ENCODE measurements around the gene CASKIN1.

Gene CASKIN1

GRCh38 chr16:2199621-2200139 lies 3.3 kb upstream of the CASKIN1 start:
- Histone ChIP-seq H3K9ac (ENCODE audit: low read depth, low read length) (no peak overlapping the region), H3K27me3 (ENCODE audit: control insufficient read depth, insufficient read depth, low read length) (peaks cover 42% of the 10 kb centered on the region), H3K36me3 (ENCODE audit: control insufficient read depth, insufficient read depth, low read length) (no peaks in the 10 kb centered on the region)

GRCh38 chr16:2199095-2199494 lies 2.7 kb upstream of the CASKIN1 start:
- peaks cover 42% of the 10 kb centered on the region for H3K27me3 ChIP-seq (ENCODE audit: control insufficient read depth, insufficient read depth, low read length)

More at GRCh38 chr16:2199621-2200139, 3.3 kb upstream of the CASKIN1 start:
- H3K27ac ChIP-seq (ENCODE audit: low read depth, low read length), result no peak overlapping the region
- H3K4me3 ChIP-seq (ENCODE audit: low read depth, low read length), result no peak overlapping the region
- H3K4me1 ChIP-seq (ENCODE audit: control insufficient read depth, insufficient read depth, low read length), result no peaks in the 10 kb centered on the region
- H3K9me3 ChIP-seq (ENCODE audit: control insufficient read depth, insufficient read depth, low read length), result no peaks in the 10 kb centered on the region

DNA sequence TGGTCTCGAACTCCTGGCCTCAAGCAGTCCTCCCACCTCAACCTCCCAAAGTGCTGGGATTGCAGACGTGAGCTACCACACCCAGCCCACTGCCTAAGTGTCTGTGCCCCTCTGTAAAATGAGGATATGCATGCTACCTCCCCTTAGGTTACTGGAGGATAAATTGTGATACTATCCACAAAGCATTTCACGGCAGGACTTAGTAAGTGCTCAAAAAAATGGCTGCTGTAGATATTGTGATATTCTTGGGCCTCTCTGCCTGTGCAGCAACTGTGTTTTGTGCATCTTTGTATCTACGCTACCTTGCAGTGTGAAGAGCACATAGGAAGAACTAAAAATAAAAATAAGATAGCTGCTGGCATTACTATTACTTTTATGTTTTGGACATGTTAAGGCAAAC lies 1.9 kb upstream of the CASKIN1 start:
- Histone ChIP-seq H3K27ac (ENCODE audit: low read depth, low read length) (no peak overlapping the region), H3K4me3 (ENCODE audit: low read depth, low read length) (no peak overlapping the region), H3K27me3 (ENCODE audit: control insufficient read depth, insufficient read depth, low read length) (peaks cover 42% of the 10 kb centered on the region), H3K9ac (ENCODE audit: low read depth, low read length) (no peak overlapping the region), H3K9me3 (ENCODE audit: control insufficient read depth, insufficient read depth, low read length) (no peaks in the 10 kb centered on the region), H3K36me3 (ENCODE audit: control insufficient read depth, insufficient read depth, low read length) (no peaks in the 10 kb centered on the region), H3K4me1 (ENCODE audit: control insufficient read depth, insufficient read depth, low read length) (no peaks in the 10 kb centered on the region)

More at GRCh38 chr16:2199095-2199494, 2.7 kb upstream of the CASKIN1 start:
- Histone ChIP-seq H3K4me1 (ENCODE audit: control insufficient read depth, insufficient read depth, low read length) (no peaks in the 10 kb centered on the region), H3K36me3 (ENCODE audit: control insufficient read depth, insufficient read depth, low read length) (no peaks in the 10 kb centered on the region), H3K9ac (ENCODE audit: low read depth, low read length) (no peak overlapping the region), H3K4me3 (ENCODE audit: low read depth, low read length) (no peak overlapping the region), H3K9me3 (ENCODE audit: control insufficient read depth, insufficient read depth, low read length) (no peaks in the 10 kb centered on the region), H3K27ac (ENCODE audit: low read depth, low read length) (no peak overlapping the region)

GRCh38 chr16:2197765-2198164 lies 1.4 kb upstream of the CASKIN1 start:
- H3K9ac ChIP-seq (ENCODE audit: low read depth, low read length), result no peak overlapping the region
- H3K4me1 ChIP-seq (ENCODE audit: control insufficient read depth, insufficient read depth, low read length), result no peaks in the 10 kb centered on the region
- H3K27ac ChIP-seq (ENCODE audit: low read depth, low read length), result no peak overlapping the region
- H3K27me3 ChIP-seq (ENCODE audit: control insufficient read depth, insufficient read depth, low read length), result peaks cover 42% of the 10 kb centered on the region
- H3K36me3 ChIP-seq (ENCODE audit: control insufficient read depth, insufficient read depth, low read length), result no peaks in the 10 kb centered on the region
- H3K9me3 ChIP-seq (ENCODE audit: control insufficient read depth, insufficient read depth, low read length), result no peaks in the 10 kb centered on the region
- no peak overlapping the region for H3K4me3 ChIP-seq (ENCODE audit: low read depth, low read length)

DNA sequence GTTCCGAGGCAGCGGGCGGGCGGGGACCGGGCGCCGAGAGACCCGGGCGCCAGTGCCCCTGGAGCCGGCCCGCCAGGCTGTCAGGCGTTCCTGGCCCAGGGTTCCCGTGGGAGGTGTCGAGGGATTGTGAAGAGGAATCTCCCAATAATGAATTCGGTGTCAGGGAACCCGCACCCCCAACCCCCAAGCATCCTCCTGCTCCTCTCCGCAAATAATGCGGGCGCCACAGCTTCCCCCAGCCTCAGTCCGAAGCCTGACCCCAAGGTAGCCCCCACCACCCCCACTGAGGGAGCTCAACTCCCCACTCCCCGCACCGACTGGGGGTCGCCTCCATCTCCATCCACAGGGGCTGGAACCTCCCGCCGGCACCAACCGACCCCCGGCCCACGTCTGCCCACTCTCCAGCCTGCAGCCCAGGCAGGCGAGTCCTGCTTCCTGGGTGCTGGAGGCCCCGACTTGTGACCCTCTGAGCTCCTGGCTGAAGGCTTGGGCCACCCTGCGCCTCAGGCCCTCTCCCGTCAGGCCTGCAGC lies 641 bp upstream of the CASKIN1 start:
- Histone ChIP-seq H3K27ac (ENCODE audit: low read depth, low read length) (no peak overlapping the region), H3K4me3 (ENCODE audit: low read depth, low read length) (peak overlapping the region; percentile 55; the same call in 1 of the 2 replicates), H3K27me3 (ENCODE audit: control insufficient read depth, insufficient read depth, low read length) (peaks cover 42% of the 10 kb centered on the region), H3K9ac (ENCODE audit: low read depth, low read length) (no peak overlapping the region), H3K36me3 (ENCODE audit: control insufficient read depth, insufficient read depth, low read length) (no peaks in the 10 kb centered on the region), H3K4me1 (ENCODE audit: control insufficient read depth, insufficient read depth, low read length) (no peaks in the 10 kb centered on the region), H3K9me3 (ENCODE audit: control insufficient read depth, insufficient read depth, low read length) (no peaks in the 10 kb centered on the region)

DNA sequence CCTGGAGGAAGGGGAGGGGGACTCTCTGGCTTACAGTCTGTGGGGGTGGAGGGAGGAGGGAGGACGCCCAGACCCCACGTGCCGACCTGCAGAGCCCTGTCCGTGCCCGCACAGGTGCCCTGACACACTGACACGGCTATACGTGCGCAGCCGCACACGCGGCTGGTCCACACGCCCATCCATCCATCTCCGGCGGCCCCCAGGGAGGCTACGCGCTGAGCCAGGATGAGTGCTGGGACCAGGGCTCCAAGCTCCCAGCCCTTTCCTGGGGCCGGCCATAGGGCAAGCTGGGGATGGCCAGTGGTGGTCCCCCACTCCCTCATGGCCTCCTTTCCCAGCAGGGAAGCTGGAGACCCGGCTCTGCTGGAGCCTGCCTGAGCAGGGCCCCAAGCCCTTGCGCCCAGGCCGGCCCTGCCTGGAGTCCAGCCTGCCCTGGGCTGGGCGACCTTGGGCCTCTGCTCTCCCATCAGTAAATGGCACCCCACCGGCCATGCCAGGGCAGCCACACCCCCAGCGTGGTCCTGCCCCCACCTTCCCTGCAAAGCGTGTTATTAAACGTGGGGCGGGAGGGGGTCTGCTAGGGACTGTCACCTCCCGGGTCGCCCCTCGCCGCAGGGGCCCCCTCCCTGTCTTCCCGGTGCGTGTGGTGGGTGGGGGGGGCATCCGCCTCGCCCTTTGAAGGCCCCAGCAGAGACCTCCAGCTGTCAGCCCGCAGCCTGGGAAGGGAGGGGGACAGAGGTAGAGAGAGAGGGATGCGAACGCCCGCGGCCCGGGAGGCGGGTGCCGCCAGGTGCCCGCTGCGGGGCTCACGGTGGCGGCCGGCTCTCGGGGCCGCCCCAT lies 863 bp downstream of the CASKIN1 start:
- Histone ChIP-seq H3K9ac (ENCODE audit: low read depth, low read length) (no peak overlapping the region), H3K4me3 (ENCODE audit: low read depth, low read length) (peak overlapping the region; percentile 57), H3K9me3 (ENCODE audit: control insufficient read depth, insufficient read depth, low read length) (no peaks in the 10 kb centered on the region), H3K27me3 (ENCODE audit: control insufficient read depth, insufficient read depth, low read length) (peaks cover 41% of the 10 kb centered on the region), H3K27ac (ENCODE audit: low read depth, low read length) (no peak overlapping the region), H3K36me3 (ENCODE audit: control insufficient read depth, insufficient read depth, low read length) (no peaks in the 10 kb centered on the region), H3K4me1 (ENCODE audit: control insufficient read depth, insufficient read depth, low read length) (no peaks in the 10 kb centered on the region)

- H3K27me3 ChIP-seq (ENCODE audit: control insufficient read depth, insufficient read depth, low read length), result peaks cover 38% of the 10 kb centered on the region
- no peaks in the 10 kb centered on the region for H3K36me3 ChIP-seq (ENCODE audit: control insufficient read depth, insufficient read depth, low read length)
- H3K4me3 ChIP-seq (ENCODE audit: low read depth, low read length), result peak overlapping the region; percentile 57
- H3K4me1 ChIP-seq (ENCODE audit: control insufficient read depth, insufficient read depth, low read length), result no peaks in the 10 kb centered on the region
- no peak overlapping the region for H3K9ac ChIP-seq (ENCODE audit: low read depth, low read length)
- H3K27ac ChIP-seq (ENCODE audit: low read depth, low read length), result no peak overlapping the region
- H3K9me3 ChIP-seq (ENCODE audit: control insufficient read depth, insufficient read depth, low read length), result no peaks in the 10 kb centered on the region
Measured at GRCh38 chr16:2194852-2195321, 1.5 kb downstream of the CASKIN1 start.

DNA sequence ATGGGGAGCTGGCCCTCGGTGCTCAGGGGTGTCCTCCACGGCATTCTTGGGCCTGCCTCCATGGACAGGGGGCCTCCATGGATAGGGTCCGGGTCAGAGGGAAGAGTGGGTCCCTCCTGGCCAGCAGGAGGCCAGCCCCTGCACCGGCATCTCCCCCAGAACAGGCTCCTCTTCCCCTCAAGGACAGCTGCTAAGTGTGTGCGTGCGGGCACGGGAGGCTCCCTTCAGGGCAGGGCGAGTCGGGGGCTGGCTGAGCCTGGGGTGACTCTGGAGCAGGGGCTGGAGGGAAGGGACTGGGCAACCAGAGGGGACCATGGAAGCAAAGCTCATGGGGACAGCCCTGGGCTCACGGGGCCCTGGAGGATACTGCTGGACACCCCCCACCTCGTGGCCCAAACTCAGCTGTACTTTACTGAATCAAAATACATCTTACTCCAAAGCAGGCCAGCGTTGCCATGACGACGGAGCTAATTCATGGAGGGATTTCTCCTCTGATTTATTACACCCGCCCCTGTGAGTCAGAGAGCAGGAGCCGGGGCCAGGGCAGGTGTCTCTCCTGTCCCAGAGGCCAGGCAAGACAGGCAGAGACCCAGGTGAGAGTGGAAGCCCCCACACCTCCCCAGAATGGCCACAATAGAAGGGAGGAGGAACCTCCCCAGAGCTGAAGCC lies 2.1 kb downstream of the CASKIN1 start:
- no peak overlapping the region for H3K9ac ChIP-seq (ENCODE audit: low read depth, low read length)

GRCh38 chr16:2191446-2191706 lies 5.0 kb downstream of the CASKIN1 start:
- H3K9ac ChIP-seq (ENCODE audit: low read depth, low read length), result no peak overlapping the region
- H3K4me3 ChIP-seq (ENCODE audit: low read depth, low read length), result no peak overlapping the region
- no peaks in the 10 kb centered on the region for H3K9me3 ChIP-seq (ENCODE audit: control insufficient read depth, insufficient read depth, low read length)
- H3K4me1 ChIP-seq (ENCODE audit: control insufficient read depth, insufficient read depth, low read length), result no peaks in the 10 kb centered on the region
- H3K27ac ChIP-seq (ENCODE audit: low read depth, low read length), result no peak overlapping the region
- H3K27me3 ChIP-seq (ENCODE audit: control insufficient read depth, insufficient read depth, low read length), result peaks cover 10% of the 10 kb centered on the region; the same call in 1 of the 2 replicates
- no peaks in the 10 kb centered on the region for H3K36me3 ChIP-seq (ENCODE audit: control insufficient read depth, insufficient read depth, low read length)

More for the DNA sequence above, 2.1 kb downstream of the CASKIN1 start:
- Histone ChIP-seq H3K36me3 (ENCODE audit: control insufficient read depth, insufficient read depth, low read length) (no peaks in the 10 kb centered on the region), H3K4me3 (ENCODE audit: low read depth, low read length) (no peak overlapping the region), H3K27me3 (ENCODE audit: control insufficient read depth, insufficient read depth, low read length) (peaks cover 36% of the 10 kb centered on the region), H3K27ac (ENCODE audit: low read depth, low read length) (no peak overlapping the region), H3K4me1 (ENCODE audit: control insufficient read depth, insufficient read depth, low read length) (no peaks in the 10 kb centered on the region), H3K9me3 (ENCODE audit: control insufficient read depth, insufficient read depth, low read length) (no peaks in the 10 kb centered on the region)

GRCh38 chr16:2190659-2191445 lies 5.6 kb downstream of the CASKIN1 start:
- Histone ChIP-seq H3K9ac (ENCODE audit: low read depth, low read length) (no peak overlapping the region), H3K4me1 (ENCODE audit: control insufficient read depth, insufficient read depth, low read length) (no peaks in the 10 kb centered on the region), H3K27me3 (ENCODE audit: control insufficient read depth, insufficient read depth, low read length) (peaks cover 9% of the 10 kb centered on the region; the same call in 1 of the 2 replicates), H3K27ac (ENCODE audit: low read depth, low read length) (no peak overlapping the region), H3K4me3 (ENCODE audit: low read depth, low read length) (no peak overlapping the region), H3K36me3 (ENCODE audit: control insufficient read depth, insufficient read depth, low read length) (no peaks in the 10 kb centered on the region), H3K9me3 (ENCODE audit: control insufficient read depth, insufficient read depth, low read length) (no peaks in the 10 kb centered on the region)

Measured in HUES48 (cell line).